Vagina (tissue), 2 donors: Measurements from ENCODE around the gene OSBP2.

Experiments
- POLR2A ChIP-seq, 2 donors: fragments of 450-650 bp; IDR thresholded peaks; one replicate each; pipeline ENCODE4 v1.6.1; 2017; ENCODE audit warnings: antibody characterized with exemption in 2 of 2, mild to moderate bottlenecking in 2 of 2, moderate library complexity in 2 of 2
- POLR2AphosphoS5 ChIP-seq, 2 donors: sonication (generic); formaldehyde crosslinking; IDR thresholded peaks; one replicate each; pipeline ENCODE4 v1.9.0; 2017; ENCODE audit warnings: antibody characterized with exemption in 2 of 2, mild to moderate bottlenecking in 2 of 2, low read depth in 1 of 2; ENCODE audit not compliant: insufficient read depth in 1 of 2
- TF ChIP-seq, protein P1 (sequence below), 3 experiments: fragments of 450-650 bp in 2 of 3; fragments of 200-600 bp in 1 of 3; sonication (generic) in 1 of 3; IDR thresholded peaks; one replicate each; pipeline ENCODE4 v1.5.1; 2017 to 2019; ENCODE audit warnings: antibody characterized with exemption in 3 of 3, mild to moderate bottlenecking in 2 of 3, moderate library complexity in 2 of 3

DNA sequence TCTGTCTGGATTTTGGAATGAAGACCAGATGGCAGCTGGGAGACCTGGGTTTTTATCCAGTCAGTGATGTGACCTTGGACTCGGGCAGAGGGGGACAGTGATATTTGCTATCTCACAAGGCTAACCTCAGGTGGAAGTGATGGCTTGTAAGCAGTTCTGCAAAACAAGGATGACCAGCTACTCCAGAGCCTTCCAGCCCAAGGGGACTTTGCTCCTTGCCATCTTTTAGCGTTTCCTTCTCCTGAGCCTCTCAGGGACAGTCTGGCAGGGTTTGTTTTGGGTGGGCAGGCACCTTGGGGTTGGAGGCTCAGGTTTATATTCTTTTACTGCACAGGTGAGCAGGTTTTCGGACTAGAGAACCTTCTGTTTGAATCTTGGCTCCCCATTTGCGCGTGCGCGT, 9.5 kb upstream of the OSBP2 start:
- no peak for TF ChIP-seq POLR2A (IDR thresholded peaks at IDR 0.05)
- TF ChIP-seq, protein P1, sequence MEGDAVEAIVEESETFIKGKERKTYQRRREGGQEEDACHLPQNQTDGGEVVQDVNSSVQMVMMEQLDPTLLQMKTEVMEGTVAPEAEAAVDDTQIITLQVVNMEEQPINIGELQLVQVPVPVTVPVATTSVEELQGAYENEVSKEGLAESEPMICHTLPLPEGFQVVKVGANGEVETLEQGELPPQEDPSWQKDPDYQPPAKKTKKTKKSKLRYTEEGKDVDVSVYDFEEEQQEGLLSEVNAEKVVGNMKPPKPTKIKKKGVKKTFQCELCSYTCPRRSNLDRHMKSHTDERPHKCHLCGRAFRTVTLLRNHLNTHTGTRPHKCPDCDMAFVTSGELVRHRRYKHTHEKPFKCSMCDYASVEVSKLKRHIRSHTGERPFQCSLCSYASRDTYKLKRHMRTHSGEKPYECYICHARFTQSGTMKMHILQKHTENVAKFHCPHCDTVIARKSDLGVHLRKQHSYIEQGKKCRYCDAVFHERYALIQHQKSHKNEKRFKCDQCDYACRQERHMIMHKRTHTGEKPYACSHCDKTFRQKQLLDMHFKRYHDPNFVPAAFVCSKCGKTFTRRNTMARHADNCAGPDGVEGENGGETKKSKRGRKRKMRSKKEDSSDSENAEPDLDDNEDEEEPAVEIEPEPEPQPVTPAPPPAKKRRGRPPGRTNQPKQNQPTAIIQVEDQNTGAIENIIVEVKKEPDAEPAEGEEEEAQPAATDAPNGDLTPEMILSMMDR (IDR thresholded peaks at IDR 0.05), result no peak
- no peak for TF ChIP-seq POLR2AphosphoS5 (IDR thresholded peaks at IDR 0.05; ENCODE audit: insufficient read depth in 1 of 2, low read depth in 1 of 2)
